ENCODE results near the gene SLC4A2.

The SLC4A2 gene

DNA sequence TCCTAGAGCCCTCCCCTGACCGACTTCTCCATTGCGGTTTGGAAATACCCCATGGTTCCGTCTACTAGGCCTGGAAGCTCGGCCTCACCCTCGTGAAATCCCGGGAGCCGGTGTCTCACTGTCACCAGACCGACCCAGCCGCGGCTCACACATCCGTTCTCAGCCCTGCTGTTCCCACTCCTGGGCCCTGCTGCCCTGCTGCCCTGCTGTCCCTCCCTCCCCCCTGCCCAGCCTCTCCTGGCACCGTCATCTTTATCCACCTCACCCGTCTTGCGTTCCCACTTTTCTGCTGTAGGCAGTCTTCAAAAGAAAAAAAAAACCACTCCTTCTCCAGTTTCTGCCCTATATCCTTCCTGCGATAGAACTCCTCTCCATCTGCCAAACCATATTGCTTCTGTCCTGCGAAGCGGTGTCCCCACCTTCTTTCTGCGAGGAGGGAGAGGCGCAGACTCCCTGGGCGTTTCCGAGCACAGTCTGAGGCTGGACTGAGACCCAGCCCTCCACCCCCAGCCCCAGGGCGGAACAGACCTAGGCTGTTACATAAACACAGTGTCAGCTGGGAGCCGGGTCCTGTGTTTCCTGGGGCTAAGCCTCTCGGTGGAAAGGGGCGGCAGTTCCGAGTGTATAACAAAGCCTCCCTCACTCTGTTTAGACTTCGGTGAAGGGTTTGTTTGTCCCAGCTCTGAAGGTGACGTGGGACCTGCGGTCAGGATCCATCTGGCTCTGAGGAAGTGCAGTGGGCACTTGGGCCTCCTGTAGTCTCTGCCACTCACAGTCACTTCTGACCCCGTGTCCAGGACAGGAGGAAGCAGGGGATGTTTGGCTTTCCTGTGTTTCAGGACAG is 29.7 kb downstream of the SLC4A2 start (continued):
- TF ChIP-seq ZNF280D (tag by site-specific recombination; IDR thresholded peaks at IDR 0.05) (no peak), ZNF555 (tag by site-specific recombination; conservative IDR thresholded peaks at IDR 0.05) (no peak), ZNF114 (tag by site-specific recombination; IDR thresholded peaks at IDR 0.05) (no peak), ZBTB8A (tag by site-specific recombination; IDR thresholded peaks at IDR 0.05) (peak; percentile 81), ZNF311 (tag by site-specific recombination; IDR thresholded peaks at IDR 0.05; ENCODE audit: borderline replicate concordance) (no peak), ZIC2 (tag by site-specific recombination; IDR thresholded peaks at IDR 0.05) (peak; percentile 88), KLF1 (tag by site-specific recombination; IDR thresholded peaks at IDR 0.05) (peak; percentile 94), ZNF146 (tag by site-specific recombination; IDR thresholded peaks at IDR 0.05) (no peak), ZNF624 (tag by site-specific recombination; IDR thresholded peaks at IDR 0.05) (no peak), KLF7 (tag by site-specific recombination; IDR thresholded peaks at IDR 0.05; ENCODE audit: borderline replicate concordance) (0 out of 2 replicates have a peak, but pooled peaks have one; percentile 54), ZNF18 (tag by site-specific recombination; IDR thresholded peaks at IDR 0.05) (no peak), ZNF701 (tag by site-specific recombination; IDR thresholded peaks at IDR 0.05) (no peak), ZEB2 (tag by site-specific recombination; IDR thresholded peaks at IDR 0.05) (0 out of 2 replicates have a peak, but pooled peaks have one; percentile 17), ZNF394 (tag by site-specific recombination; IDR thresholded peaks at IDR 0.05; ENCODE audit: borderline replicate concordance) (no peak), ZSCAN4 (tag by site-specific recombination; IDR thresholded peaks at IDR 0.05) (no peak), ZXDB (tag by site-specific recombination; IDR thresholded peaks at IDR 0.05) (0 out of 2 replicates have a peak, but pooled peaks have one; percentile 51), ZNF629 (tag by site-specific recombination; IDR thresholded peaks at IDR 0.05) (0 out of 2 replicates have a peak, but pooled peaks have one; percentile 39)
- TF ChIP-seq, protein P1, sequence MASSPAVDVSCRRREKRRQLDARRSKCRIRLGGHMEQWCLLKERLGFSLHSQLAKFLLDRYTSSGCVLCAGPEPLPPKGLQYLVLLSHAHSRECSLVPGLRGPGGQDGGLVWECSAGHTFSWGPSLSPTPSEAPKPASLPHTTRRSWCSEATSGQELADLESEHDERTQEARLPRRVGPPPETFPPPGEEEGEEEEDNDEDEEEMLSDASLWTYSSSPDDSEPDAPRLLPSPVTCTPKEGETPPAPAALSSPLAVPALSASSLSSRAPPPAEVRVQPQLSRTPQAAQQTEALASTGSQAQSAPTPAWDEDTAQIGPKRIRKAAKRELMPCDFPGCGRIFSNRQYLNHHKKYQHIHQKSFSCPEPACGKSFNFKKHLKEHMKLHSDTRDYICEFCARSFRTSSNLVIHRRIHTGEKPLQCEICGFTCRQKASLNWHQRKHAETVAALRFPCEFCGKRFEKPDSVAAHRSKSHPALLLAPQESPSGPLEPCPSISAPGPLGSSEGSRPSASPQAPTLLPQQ (tag by site-specific recombination; IDR thresholded peaks at IDR 0.05): 0 out of 2 replicates have a peak, but pooled peaks have one; percentile 55
- TF ChIP-seq, protein P2, sequence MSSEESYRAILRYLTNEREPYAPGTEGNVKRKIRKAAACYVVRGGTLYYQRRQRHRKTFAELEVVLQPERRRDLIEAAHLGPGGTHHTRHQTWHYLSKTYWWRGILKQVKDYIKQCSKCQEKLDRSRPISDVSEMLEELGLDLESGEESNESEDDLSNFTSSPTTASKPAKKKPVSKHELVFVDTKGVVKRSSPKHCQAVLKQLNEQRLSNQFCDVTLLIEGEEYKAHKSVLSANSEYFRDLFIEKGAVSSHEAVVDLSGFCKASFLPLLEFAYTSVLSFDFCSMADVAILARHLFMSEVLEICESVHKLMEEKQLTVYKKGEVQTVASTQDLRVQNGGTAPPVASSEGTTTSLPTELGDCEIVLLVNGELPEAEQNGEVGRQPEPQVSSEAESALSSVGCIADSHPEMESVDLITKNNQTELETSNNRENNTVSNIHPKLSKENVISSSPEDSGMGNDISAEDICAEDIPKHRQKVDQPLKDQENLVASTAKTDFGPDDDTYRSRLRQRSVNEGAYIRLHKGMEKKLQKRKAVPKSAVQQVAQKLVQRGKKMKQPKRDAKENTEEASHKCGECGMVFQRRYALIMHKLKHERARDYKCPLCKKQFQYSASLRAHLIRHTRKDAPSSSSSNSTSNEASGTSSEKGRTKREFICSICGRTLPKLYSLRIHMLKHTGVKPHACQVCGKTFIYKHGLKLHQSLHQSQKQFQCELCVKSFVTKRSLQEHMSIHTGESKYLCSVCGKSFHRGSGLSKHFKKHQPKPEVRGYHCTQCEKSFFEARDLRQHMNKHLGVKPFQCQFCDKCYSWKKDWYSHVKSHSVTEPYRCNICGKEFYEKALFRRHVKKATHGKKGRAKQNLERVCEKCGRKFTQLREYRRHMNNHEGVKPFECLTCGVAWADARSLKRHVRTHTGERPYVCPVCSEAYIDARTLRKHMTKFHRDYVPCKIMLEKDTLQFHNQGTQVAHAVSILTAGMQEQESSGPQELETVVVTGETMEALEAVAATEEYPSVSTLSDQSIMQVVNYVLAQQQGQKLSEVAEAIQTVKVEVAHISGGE (tag by site-specific recombination; conservative IDR thresholded peaks at IDR 0.05; ENCODE audit: low read depth): peak; percentile 93
- TF ChIP-seq, protein P3, sequence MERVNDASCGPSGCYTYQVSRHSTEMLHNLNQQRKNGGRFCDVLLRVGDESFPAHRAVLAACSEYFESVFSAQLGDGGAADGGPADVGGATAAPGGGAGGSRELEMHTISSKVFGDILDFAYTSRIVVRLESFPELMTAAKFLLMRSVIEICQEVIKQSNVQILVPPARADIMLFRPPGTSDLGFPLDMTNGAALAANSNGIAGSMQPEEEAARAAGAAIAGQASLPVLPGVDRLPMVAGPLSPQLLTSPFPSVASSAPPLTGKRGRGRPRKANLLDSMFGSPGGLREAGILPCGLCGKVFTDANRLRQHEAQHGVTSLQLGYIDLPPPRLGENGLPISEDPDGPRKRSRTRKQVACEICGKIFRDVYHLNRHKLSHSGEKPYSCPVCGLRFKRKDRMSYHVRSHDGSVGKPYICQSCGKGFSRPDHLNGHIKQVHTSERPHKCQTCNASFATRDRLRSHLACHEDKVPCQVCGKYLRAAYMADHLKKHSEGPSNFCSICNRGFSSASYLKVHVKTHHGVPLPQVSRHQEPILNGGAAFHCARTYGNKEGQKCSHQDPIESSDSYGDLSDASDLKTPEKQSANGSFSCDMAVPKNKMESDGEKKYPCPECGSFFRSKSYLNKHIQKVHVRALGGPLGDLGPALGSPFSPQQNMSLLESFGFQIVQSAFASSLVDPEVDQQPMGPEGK (tag by site-specific recombination; IDR thresholded peaks at IDR 0.05): peak; percentile 71; the same call in 1 of the 2 replicates
